Right forelimb (tissue), 1 donor: ENCODE results near the gene HOXD13.
A peak's percentile ranks its signal among the peaks of the same experiment; 100 is the strongest.

Experiments used
- DNase-seq: peaks from one replicate; pipeline ENCODE4 v3.0.0-alpha.2; 2018

HOXD13 gene

GRCh38 chr2:176081376-176081836, 11.1 kb upstream of the HOXD13 start:
- no peak for DNase-seq

- peak; percentile 79 for DNase-seq
These were observed 10.5 kb upstream of the HOXD13 start for GRCh38 chr2:176081837-176082524.

DNA sequence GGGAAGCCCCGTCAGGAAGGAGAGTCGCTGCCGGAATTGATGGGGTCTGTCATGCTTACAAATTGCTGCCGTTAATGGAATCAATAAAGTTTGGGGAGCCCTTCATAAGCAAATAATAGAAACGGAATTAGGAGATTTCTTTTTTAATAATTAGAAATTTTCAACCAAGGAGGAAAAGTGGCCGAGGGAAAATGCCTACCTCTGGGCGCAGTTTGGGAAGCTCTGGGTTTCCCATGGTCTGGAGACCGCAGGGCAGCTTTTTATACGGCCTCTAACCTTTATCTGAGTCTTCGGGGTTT, 10.0 kb upstream of the HOXD13 start:
- DNase-seq, result no peak

DNA sequence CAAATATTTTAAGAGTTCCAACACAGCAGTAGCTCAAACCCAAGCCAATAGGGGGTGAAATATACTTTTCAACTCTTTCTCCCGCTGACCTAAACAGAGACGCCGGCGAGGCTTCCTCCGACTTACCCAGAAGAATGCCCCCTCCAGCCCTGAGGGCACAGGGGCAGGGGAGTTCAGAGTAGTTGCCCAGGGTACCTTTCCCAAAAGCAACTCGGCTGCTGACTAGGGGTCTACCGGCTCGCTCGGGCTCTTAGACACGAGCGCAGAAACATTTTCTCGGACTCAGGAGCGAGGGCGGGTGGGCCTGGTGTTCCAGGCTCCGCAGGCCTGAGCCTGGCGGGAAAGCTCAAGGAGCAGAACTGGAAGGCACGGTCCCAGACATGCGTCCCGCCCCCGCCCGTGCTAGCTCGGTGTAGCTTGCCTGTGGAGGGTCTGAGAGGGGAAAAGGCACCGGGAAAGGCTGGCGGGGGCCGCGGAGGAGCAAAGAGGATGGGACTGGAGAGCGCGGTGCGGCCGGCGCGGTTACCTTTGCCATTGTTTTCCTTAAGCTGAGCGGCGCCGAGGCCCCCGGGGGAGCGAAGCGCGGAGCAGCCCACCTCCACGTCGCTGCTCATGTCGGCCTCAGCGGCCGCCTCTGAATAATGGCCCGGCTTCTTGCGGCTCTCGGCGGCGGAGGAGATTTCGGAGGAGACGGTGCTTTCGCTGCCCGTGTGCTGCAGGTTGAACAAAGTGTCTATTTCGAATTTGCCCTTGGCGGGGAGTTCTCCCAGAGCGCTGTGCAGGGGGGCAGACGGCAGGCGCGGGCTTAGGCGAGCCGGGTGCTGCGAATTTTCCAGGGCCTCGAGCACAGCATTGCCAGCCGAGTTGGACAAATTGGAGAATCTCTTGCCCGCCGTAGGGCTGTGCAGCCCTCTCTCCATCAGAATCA, 9.4 kb upstream of the HOXD13 start:
- peak; percentile 55 for DNase-seq

GRCh38 chr2:176083796-176084261, 8.7 kb upstream of the HOXD13 start, which contains the start of gene EVX2:
Gene EVX2 (minus strand): TSS chr2:176083962. CDS start chr2:176083776, 186 bp downstream.
- DNase-seq, result peak; percentile 57

- DNase-seq, result peak; percentile 60
These were observed 7.9 kb upstream of the HOXD13 start for GRCh38 chr2:176084611-176085119.

DNA sequence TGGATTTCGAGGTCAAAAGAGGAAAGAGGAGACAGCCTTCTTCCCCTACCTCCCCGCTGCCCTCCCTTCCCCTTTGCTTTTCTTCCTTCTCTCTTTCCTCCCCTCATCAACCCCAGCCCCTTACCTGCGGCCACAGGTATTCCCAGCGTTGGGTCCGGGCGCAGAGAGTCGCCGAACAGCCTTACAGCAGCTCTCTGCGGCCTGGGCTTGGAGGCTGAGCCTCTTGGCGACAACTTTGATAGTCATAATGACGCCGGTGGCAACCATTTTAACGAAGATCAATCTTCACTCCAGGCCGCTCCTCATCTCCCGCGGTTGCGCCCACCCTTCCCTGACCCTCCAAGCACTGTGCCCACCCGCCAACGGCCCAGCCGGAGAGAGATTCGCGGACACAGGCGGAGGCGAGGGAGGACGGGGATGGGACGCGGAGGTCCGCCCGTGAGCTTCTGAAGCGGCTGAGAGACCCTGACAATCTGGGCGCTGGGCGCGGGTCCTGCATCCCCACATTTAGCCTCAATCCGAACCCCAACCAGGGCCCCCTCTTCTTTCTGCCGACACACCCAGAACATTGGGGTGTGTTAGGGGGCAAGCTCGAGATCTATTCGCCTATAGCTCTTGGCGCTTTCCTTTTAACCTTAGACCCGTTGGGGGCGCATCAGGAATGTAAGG, 7.3 kb upstream of the HOXD13 start:
- DNase-seq, result peak; percentile 46

GRCh38 chr2:176085861-176086771, 6.4 kb upstream of the HOXD13 start:
- peak; percentile 71 for DNase-seq

DNA sequence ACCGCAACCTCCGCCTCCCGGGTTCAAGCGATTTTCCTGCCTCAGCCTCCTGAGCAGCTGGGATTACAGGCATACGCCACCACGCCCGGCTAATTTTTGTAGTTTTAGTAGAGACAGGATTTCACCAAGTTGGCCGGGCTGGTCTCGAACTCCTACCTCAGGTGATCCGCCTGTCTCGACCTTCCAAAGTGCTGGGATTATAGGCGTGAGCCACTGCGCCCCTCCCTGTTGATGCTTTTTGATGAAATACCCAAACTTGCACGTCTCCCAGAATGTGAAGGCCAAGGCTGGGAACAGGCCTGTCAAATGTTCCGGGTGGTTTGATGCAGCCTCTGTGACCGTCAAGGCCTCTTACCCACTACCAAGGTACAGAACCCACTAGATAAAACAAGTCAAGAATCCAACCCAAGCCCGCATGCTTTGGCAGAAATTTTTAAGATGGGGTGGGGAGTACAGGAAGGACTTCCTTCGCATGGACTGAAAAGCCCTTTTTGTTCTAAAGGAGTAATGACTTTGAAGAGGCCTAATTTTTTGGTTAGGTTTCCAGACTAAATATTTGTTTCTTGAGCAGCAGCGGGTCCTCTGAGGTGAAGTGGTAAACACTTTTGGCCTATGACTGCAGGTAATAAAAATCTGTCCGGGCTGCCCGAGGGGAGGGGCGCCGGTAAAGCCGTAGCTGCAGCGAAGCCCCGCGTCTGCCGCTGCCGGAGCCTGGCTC, 5.0 kb upstream of the HOXD13 start:
- DNase-seq, result peak; percentile 42

GRCh38 chr2:176088048-176088936, 4.2 kb upstream of the HOXD13 start:
- DNase-seq, result peak; percentile 86

- peak; percentile 44 for DNase-seq
These were observed 3.3 kb upstream of the HOXD13 start for GRCh38 chr2:176088937-176089842.

GRCh38 chr2:176089843-176090395, 2.6 kb upstream of the HOXD13 start:
- no peak for DNase-seq

DNA sequence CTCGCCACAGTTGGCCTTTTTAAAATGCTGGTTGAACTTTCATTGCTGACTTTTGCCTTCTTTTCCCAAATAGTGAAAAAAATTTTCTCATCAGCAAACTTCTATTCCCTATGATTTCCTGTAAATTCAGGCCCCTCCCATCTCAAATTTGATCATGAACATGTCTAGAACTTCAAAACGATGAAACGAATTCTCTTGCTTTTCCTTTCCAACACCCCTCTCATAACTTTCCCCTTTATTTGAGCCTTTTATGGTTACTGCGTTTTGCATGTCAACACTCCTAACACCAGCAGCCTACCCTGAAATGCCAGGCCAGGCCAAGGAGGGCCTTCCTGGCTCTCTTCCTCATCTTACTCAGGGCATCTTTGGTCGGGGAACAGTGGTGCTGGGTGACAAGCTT, 1.7 kb upstream of the HOXD13 start:
- no peak for DNase-seq

DNA sequence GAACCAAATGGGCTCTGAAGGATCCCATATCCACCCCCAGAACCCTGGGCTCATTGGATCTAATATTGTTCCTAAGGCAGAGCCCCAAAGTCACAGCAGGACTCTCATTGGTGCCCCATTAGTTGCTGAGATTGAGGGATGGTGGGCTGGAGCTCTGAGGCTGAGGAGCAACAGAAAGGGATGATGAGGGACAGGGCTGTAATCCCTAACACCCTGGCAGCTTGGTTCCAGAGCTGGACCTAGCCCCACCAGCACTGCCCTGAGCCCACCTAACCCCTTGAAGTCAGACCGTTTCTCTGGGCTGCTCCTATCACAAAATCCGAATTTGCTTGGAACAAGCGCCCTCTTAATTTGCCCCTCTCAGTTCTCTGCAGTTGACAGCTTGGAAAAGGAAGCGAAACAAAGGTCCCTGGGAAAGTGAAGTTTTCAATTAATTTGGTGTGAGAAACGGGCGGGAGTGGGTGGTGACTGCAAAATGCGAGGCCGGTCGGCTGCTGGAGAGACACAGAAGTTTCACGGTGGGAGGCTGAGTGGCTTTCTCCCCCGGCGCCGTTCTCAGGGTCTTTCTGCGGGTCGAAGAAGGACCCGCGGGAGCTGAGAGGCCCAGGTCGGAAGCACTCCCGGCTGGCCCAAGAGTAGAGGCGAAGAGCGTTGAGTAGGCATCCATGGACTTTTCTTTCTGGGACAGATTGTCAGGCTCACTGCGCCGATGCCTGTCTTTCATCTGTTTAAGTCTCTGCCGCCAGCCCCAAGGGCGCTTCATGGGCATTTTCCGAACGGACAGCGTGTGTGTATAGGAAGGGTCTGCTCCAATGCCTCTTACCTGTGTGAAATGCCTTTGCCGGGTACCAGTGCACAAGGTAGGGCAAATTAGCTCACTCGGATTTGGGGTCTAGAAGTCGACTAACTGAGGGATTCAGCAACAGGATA, 927 bp upstream of the HOXD13 start:
- DNase-seq, result peak; percentile 44

- peak; percentile 62 for DNase-seq
These were observed 800 bp downstream of the HOXD13 start for GRCh38 chr2:176093145-176093897.

GRCh38 chr2:176093898-176094249, 1.4 kb downstream of the HOXD13 start:
- no peak for DNase-seq

GRCh38 chr2:176094349-176094748, 1.8 kb downstream of the HOXD13 start:
- no peak for DNase-seq
